Measurements from ENCODE around the gene FAM167B.
"Not testable (repeated sequence)": the region's sequence is repeated elsewhere in the genome, so short reads cannot be mapped to it uniquely, and the experiment has no call there.

The FAM167B gene

DNA sequence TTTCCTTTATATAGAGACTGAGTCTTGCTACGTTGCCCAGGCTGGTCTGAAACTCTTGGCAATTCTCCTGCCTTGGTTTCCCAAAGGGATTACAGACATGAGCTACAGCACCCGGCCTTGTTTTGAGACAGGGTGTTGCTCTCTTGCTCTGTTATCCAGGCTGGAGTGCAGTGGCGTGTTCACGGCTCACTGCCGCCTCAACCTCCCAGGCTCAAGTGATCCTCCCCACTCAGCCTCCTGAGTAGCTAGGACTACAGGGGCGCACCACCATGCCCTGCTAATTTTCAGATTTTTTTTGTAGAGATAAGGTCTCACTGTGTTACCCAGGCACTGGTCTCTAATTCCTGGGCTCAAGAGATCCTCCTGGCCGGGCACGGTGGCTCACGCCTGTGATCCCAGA is 18.8 kb downstream of the FAM167B start:
- no peak for DNase-seq

DNA sequence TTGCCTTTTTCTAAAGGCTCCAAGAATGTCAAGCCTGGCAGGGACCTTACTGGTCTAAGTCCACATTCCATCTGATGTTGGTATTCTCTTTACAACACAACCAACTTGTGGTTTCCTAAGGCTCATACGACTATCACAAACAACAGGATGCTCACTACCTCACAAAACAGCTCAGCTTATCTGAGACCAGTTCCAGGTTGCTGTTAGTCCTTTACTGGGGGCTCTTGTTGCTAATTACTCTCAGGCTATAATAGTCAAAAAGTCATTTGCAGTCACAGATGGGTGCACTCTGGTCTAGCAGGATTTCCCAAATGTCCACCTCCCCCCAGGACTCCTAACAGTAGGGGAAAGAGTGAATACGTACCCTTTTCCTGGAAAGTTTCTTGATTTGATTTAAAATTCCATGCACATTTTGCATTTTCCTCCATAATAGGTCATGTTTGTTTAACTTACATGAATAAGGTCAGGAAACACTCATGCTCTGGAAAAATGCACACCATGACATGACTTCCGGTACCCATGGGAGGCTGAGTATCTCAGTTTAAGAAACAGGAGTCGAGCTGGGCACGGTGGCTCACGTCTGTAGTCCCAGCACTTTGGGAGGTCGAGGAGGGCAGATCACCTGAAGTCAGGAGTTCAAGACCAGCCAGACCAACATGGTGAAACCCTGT is 20.0 kb downstream of the FAM167B start:
- DNase-seq = no peak

DNA sequence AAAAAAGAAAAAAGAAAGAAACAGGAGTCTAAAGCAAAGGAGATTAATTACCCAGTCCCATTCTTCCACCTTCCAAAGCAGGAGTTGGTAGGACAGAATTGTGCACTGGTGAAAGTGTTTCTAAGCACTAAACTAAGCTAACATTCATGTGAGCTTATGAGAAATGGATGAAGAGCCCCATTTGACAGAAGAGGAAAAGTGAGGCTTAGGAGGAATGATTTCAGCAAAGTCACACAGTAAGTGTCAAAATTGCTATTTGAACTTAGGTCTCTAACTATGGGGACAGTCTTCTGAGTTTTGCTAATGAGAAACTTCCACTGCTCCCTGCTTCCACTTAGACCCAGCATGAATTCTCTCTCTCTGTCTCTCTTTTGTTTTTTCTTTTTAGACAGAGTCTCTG is 22.7 kb downstream of the FAM167B start:
- no peak for DNase-seq

DNA sequence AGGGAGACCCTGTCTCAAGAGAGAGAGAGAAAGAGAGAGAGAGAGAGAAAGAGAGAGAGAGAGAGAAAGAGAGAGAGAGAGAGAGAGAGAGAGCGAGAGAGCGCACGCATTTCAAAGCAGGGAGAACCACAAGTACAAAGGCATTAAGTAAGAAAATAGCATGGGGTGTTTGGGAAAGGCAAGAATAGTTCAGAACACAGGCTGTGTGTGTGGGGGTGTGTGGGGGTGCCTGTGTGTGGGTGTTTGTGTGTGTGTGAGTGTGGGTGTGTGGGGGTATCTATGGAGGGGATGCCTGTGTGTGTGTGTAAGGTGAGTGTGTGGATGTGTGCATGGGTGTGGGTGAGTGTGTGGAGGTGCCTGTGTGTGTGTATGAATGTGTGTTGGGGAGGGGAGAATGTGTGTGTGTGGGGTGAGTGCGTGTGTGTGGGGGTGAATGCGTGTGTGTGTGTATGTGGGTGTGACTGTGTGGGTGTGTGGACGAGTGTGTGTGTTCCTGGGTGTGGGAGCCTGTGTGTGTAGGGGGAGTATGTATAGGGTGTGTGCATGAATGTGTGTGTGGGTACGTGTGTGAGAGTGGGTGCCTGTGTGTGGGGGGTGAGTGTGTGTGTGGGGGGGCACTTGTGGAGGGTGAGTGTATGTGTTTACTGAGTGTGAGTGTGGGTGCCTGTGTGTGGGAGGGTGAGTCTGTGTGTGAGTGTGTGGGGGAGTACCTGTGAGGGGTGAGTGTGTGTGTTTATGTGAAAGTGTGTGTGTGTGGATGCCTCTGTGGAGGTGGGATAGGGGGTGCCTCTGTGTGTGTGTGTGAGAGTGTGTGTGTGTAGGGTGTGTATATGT is 25.8 kb downstream of the FAM167B start:
- DNase-seq = no peak

DNA sequence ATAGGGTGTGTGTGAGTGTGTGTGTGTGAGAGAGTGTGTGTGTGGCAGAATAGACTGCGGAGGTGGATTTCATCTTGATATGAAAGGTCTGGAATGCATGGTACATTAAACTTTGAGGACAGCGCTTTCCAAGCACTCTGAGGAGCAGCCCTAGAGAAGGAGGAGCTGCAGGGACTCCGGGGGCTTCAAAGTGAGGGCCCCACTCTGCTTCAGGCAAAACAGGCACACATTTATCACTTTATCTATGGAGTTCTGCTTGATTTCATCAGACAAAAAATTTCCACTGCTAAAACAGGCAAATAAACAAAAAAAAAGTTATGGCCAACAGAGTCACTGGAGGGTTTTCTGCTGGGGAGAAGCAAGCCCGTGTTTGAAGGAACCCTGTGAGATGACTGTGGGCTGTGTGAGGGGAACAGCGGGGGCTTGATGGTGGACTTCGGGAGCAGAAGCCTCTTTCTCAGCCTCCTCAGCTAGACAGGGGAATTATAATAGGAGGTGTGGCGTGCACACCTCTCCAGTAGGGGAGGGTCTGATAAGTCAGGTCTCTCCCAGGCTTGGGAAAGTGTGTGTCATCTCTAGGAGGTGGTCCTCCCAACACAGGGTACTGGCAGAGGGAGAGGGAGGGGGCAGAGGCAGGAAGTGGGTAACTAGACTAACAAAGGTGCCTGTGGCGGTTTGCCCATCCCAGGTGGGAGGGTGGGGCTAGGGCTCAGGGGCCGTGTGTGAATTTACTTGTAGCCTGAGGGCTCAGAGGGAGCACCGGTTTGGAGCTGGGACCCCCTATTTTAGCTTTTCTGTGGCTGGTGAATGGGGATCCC is 26.6 kb downstream of the FAM167B start:
- peak; percentile 82 for DNase-seq

DNA sequence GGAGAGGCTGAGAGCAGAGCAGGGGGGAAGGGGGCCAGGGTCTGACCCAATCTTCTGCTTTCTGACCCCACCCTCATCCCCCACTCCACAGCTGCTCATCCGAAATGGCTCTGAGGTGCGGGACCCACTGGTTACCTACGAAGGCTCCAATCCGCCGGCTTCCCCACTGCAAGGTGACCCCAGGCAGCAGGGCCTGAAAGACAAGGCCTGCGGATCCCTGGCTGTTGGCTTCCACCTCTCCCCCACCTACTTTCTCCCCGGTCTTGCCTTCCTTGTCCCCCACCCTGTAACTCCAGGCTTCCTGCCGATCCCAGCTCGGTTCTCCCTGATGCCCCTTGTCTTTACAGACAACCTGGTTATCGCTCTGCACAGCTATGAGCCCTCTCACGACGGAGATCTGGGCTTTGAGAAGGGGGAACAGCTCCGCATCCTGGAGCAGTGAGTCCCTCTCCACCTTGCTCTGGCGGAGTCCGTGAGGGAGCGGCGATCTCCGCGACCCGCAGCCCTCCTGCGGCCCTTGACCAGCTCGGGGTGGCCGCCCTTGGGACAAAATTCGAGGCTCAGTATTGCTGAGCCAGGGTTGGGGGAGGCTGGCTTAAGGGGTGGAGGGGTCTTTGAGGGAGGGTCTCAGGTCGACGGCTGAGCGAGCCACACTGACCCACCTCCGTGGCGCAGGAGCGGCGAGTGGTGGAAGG is 27.8 kb downstream of the FAM167B start:
- DNase-seq = no peak

DNA sequence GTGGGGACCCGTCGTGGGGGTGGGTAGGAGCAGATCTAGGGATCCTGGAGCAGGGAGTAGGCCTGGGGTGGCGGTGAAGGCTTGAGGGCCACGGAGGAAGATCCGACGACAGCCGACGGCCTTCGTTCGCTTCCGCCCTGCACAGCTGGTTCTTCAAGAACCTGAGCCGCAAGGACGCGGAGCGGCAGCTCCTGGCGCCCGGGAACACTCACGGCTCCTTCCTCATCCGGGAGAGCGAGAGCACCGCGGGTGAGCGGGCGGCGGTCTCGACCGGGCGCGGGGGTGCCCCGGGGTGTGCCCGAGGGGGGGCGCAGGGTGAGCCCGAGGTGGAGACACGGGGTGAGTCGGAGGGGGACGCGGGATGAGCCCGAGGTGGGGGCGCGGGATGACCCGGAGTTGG is 28.4 kb downstream of the FAM167B start:
- DNase-seq = no peak

DNA sequence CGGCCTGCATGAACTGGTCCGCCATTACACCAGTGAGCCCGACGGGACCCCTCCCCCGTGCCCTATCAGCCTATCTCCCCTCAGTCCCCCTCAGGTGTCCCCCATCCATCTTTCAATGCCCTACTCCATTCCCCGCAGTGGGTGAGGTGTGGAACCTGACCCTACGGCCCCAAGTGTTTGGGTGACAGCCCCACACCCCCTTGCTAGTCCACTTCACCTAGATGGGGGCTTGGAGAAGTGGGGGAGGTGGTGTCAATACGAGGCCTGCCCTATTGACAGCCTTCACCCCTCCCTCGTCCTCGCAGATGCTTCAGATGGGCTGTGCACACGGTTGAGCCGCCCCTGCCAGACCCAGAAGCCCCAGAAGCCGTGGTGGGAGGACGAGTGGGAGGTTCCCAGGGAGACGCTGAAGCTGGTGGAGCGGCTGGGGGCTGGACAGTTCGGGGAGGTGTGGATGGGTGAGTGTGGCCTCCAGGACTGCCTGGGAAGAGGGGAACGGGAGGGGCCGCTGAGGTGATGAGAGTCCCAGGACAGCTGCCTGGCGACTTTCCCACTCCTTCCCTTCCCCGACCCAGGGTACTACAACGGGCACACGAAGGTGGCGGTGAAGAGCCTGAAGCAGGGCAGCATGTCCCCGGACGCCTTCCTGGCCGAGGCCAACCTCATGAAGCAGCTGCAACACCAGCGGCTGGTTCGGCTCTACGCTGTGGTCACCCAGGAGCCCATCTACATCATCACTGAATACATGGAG is 29.2 kb downstream of the FAM167B start:
- DNase-seq = no peak

DNA sequence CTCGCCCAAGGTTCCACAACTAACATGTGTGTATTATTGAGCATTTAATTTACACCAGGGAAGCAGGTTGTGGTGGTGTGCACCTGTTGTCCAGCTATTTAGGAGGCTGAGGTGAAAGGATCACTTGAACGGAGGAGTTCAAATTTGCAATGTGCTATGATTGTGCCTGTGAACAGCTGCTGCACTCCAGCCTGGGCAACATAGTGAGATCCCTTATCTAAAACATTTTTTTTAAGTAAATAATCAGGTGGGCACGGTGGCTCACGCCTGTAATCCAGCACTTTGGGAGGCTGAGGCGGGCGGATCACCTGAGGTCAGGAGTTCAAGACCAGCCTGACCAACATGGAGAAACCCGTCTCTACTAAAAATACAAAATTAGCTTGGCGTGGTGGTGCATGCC is 37.8 kb downstream of the FAM167B start:
- not testable (repeated sequence) for DNase-seq

DNA sequence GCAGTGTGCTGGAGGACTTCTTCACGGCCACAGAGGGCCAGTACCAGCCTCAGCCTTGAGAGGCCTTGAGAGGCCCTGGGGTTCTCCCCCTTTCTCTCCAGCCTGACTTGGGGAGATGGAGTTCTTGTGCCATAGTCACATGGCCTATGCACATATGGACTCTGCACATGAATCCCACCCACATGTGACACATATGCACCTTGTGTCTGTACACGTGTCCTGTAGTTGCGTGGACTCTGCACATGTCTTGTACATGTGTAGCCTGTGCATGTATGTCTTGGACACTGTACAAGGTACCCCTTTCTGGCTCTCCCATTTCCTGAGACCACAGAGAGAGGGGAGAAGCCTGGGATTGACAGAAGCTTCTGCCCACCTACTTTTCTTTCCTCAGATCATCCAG is 38.6 kb downstream of the FAM167B start:
- no peak for DNase-seq

DNA sequence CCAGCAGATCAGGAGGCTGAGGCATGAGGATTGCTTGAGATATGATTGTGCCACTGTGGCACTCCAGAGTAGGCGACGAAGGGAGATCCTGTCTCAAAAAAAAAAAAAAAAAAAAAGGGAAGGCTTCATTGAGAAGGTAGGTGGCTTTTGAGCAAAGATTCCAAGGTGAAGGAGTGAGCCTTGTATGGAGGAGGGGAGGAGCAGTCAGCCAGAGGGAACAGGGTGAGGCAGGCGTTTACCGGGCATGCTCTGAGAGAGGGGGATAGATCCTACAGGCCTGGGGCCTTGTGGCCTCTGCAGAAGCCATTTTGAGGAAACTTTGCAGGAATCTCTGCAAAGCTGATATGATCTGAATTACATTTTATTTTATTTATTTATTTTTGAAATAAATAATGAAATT is 39.7 kb downstream of the FAM167B start:
- no peak for DNase-seq

DNA sequence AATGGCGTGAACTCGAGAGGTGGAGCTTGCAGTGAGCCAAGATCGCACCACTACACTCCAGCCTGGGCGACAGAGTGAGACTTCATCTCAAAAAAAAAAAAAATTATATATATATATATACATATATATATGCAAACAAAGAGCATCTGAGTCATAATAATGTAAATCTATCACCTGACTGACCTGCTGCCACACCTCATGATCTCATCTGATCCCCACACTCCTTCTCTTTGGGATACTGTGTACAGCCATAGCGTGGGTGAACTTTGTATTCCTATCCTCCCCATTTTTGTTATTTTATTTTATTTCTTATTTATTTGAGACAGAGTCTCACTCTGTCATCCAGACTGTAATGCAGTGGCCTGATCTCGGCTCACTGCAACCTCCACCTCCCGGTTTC is 42.2 kb downstream of the FAM167B start:
- no peak for DNase-seq

DNA sequence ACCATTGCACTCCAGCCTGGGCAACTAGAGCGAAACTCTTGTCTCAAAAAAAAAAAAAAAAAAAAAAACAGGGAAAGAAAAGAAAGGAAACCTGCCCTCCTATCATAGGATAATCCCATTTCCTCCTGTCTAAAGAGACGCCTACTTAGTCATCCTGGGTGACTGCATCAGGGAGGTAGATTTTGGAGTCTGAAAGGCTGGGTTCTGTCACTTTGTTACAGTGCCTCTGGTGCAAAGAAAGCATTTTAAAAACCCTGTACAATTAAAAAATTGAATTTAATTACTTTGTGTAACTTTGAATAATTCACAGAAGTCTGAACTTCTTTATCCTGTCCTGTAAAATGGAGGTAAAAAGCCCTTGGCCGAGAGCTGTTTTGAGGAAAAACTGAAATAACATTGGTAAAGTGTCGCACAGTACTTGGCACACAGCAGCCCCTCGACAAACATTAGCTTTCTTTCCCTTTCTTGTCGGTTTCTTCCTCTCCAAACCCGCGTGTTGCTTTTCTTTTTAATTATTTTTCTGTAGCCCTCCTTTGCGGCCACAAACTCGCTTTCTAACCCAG is 44.2 kb downstream of the FAM167B start:
- DNase-seq = no peak

DNA sequence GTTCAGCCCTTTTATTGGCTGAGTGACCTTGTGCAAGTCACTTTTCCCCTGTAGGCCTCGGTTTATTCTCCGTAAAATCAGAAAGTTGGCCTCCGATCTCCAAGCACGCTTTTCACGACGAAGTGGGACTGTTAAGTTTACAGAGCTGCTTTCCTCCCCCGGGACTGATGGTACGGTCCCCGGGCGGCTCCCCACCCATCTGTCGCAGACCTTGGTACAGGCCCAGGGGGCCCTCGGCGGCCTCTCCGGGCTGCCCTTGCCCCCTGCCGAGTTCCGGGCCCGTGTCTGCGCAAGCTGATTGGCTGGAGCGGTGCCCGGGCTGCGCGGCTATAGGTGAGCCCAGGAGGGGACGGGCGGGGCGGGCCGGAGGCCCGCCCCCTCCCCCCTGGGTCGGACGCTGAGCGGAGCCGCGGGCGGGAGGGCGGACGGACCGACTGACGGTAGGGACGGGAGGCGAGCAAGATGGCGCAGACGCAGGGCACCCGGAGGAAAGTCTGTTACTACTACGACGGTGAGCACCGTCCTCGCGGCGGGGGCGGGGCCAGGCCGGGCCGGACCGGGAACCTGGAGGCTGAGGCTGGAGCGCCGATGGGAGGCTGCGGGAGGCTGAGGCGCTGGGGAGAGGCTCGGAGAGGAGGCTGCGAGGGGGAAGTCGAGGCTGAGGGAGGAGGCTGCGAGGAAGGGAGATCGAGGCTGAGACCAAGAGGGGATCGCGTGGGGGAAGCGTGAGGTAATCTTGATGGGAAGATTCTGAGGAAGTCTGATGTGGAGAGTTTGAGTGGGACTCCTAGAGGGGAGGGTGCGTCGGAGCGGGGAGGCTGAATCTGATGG is 44.9 kb downstream of the FAM167B start, which contains the start of gene HDAC1:
HDAC1 (plus strand) TSS at position 376 of the 831 bp plus-strand sequence; CDS start at position 463, 87 bp downstream.
- DNase-seq = peak; percentile 98

DNA sequence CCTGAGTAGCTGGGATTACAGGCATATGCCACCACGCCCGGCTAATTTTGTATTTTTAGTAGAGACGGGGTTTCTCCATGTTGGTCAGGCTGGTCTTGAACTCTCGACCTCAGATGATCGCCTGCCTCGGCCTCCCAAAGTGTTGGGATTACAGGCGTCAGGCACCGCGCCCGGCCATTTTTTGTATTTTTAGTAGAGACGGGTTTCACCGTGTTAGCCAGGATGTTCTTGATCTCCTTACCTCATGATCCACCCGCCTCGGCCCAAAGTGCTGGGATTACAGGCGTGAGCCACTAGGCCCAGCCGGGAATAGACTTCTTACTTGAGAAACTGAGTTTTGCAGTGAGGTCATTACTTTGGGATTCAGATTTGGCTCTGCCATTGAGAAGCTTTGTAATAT is 51.2 kb downstream of the FAM167B start:
- not testable (repeated sequence) for DNase-seq

Measured in activated CD4-positive, alpha-beta T cell treated with anti-CD3 and anti-CD28 coated beads, Interleukin-2, amount 50 U/mL, for 16 hours (primary cell).